ENCODE measurements around the gene THYN1. TPM values are rescaled to one million over a fixed set of nuclear protein-coding genes. Genes with fewer than 3 reads are reported as not detected.

The THYN1 gene
- total RNA-seq, 1 donor from 2014 or later = 25.5 TPM

DNA sequence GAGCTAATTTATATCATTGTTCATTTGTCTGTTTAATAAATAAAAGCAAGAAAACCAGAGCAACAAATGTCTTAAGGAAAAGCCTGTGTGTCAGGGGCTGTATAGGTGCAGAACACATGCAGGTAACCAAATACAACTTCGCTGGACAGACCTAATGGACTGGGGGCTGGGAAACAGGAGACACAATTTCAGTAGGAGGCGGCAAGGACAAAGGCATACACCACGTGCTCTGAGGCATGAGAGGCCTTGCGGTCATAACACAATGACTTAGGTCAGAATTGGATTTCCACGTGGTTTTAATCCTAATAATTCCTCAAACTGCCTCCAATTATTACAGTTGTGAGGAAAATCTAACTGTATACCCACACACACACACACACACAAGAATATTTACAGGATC is 14.3 kb upstream of the THYN1 start:
- Mint-ChIP-seq H3K27ac (ENCODE audit: unreplicated experiment) (no peak overlapping the region), H3K4me3 (ENCODE audit: unreplicated experiment) (no peak overlapping the region), H3K9me3 (ENCODE audit: low read depth) (no peaks in the 10 kb centered on the region), H3K36me3 (ENCODE audit: low read depth) (peaks cover 9% of the 10 kb centered on the region), H3K4me1 (ENCODE audit: low read depth) (peaks cover 10% of the 10 kb centered on the region), H3K27me3 (ENCODE audit: low read depth) (peaks cover 21% of the 10 kb centered on the region)
- TF ChIP-seq CTCF (IDR thresholded peaks at IDR 0.05) = no peak
- DNase-seq (ENCODE audit: low spot score) = no peak

GRCh38 chr11:134266841-134267251 is 13.7 kb upstream of the THYN1 start:
- H3K27ac Mint-ChIP-seq (ENCODE audit: unreplicated experiment) = no peak overlapping the region
- DNase-seq (ENCODE audit: low spot score) = no peak

GRCh38 chr11:134266440-134266839 is 13.3 kb upstream of the THYN1 start:
- peaks cover 9% of the 10 kb centered on the region for H3K36me3 Mint-ChIP-seq (ENCODE audit: low read depth)
- H3K27me3 Mint-ChIP-seq (ENCODE audit: low read depth) = peaks cover 14% of the 10 kb centered on the region
- H3K4me1 Mint-ChIP-seq (ENCODE audit: low read depth) = peaks cover 10% of the 10 kb centered on the region
- no peak overlapping the region for H3K4me3 Mint-ChIP-seq (ENCODE audit: unreplicated experiment)
- DNase-seq (ENCODE audit: low spot score) = no peak
- no peak overlapping the region for H3K27ac Mint-ChIP-seq (ENCODE audit: unreplicated experiment)
- no peaks in the 10 kb centered on the region for H3K9me3 Mint-ChIP-seq (ENCODE audit: low read depth)
- no peak for TF ChIP-seq CTCF (IDR thresholded peaks at IDR 0.05)

More at GRCh38 chr11:134266841-134267251, 13.7 kb upstream of the THYN1 start:
- peaks cover 10% of the 10 kb centered on the region for H3K4me1 Mint-ChIP-seq (ENCODE audit: low read depth)
- H3K27me3 Mint-ChIP-seq (ENCODE audit: low read depth) = peaks cover 18% of the 10 kb centered on the region
- H3K36me3 Mint-ChIP-seq (ENCODE audit: low read depth) = peaks cover 9% of the 10 kb centered on the region
- no peak overlapping the region for H3K4me3 Mint-ChIP-seq (ENCODE audit: unreplicated experiment)
- TF ChIP-seq CTCF (IDR thresholded peaks at IDR 0.05) = no peak
- H3K9me3 Mint-ChIP-seq (ENCODE audit: low read depth) = no peaks in the 10 kb centered on the region

DNA sequence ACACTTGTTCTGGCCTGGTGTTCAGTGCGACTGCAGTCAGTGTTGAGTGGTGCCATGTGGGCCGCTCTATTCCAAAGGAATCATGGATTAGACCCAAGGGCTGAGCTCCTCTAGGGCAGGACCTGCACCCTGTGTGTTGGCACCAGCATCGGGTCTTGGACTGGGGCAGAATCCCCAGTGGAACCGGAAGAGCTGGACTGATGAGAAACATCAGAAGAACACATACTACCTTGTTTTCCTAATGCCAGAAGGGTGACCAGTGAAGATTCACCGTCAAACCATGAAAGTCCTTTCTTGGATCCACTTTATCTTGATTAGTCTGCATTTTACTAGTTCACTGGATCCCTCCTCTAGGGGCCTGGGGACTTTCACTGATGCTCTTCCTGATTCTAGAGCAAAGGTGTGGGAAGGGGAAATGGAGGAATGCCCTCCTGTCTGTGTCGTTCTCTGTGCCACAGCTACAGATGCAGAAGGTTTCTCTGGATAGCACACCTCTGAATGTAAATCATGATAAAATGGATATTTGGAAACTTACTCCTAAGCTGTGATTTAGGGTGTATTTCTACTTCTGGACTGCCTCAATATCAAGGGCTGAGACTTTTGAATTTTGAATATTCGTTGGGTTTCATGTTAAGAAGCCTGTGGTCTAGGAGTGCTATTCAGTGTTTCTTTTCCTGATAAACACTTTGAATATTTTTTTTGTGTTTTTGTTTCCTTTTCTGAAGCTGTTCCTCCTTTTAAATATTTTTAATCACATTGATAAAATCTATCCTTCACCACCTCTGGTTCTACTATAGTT is 12.0 kb upstream of the THYN1 start:
- TF ChIP-seq CTCF (IDR thresholded peaks at IDR 0.05) = no peak
- Mint-ChIP-seq H3K4me3 (ENCODE audit: unreplicated experiment) (no peak overlapping the region), H3K27me3 (ENCODE audit: low read depth) (peaks cover 3% of the 10 kb centered on the region), H3K9me3 (ENCODE audit: low read depth) (no peaks in the 10 kb centered on the region), H3K36me3 (ENCODE audit: low read depth) (peaks cover 16% of the 10 kb centered on the region), H3K4me1 (ENCODE audit: low read depth) (peaks cover 10% of the 10 kb centered on the region), H3K27ac (ENCODE audit: unreplicated experiment) (no peak overlapping the region)
- no peak for DNase-seq (ENCODE audit: low spot score)

- peak; percentile 74 for TF ChIP-seq CTCF (IDR thresholded peaks at IDR 0.05)
- Mint-ChIP-seq H3K27me3 (ENCODE audit: low read depth) (no peaks in the 10 kb centered on the region), H3K9me3 (ENCODE audit: low read depth) (no peaks in the 10 kb centered on the region), H3K4me3 (ENCODE audit: unreplicated experiment) (no peak overlapping the region), H3K36me3 (ENCODE audit: low read depth) (peaks cover 24% of the 10 kb centered on the region), H3K4me1 (ENCODE audit: low read depth) (peaks cover 8% of the 10 kb centered on the region), H3K27ac (ENCODE audit: unreplicated experiment) (no peak overlapping the region)
- no peak for DNase-seq (ENCODE audit: low spot score)
Observed at GRCh38 chr11:134261626-134262488, 8.7 kb upstream of the THYN1 start.
